H1 (cell line): Measurements from ENCODE around the gene OPHN1. TPM values are rescaled to one million over a fixed set of nuclear protein-coding genes. Genes with fewer than 3 reads are reported as not detected.

Source experiments
- CTCF ChIA-PET: fragments of 300-600 bp; sonication (Branson Sonifier 250); formaldehyde crosslinking; loops from one replicate; lab custom pipeline; 2021; ENCODE audit not compliant: partially characterized antibody; lab: Charles Lee
- POLR2A ChIA-PET: fragments of 300-600 bp; sonication (Branson Sonifier 250); formaldehyde crosslinking; loops from one replicate; lab custom pipeline; 2021; ENCODE audit warnings: inconsistent platforms; ENCODE audit not compliant: partially characterized antibody; lab: Charles Lee
- DNase-seq, 2 experiments: peaks; one replicate each; pipeline versions ENCODE4 v3.0.0 to v3.0.0-alpha.2; 2010 to 2022; ENCODE audit warnings: low spot score in 2 of 2, low read depth in 1 of 2, mixed read lengths in 1 of 2
- FAIRE-seq: peaks from 2 replicates; lab custom pipeline; 2011; peaks lifted over from hg19 to GRCh38; lab: Jason Lieb, UNC
- H2AFZ ChIP-seq: 2 replicates; pipeline ENCODE4 v1.8.1; 2012; ENCODE audit warnings: low read length, inconsistent platforms
- H2AK5ac ChIP-seq: 2 replicates; pipeline ENCODE4 v1.6.1; 2013; ENCODE audit warnings: low read depth, low read length
- H2BK120ac ChIP-seq: replicated peaks from 2 replicates; pipeline ENCODE3; 2013; ENCODE audit warnings: low read depth, low read length, inconsistent platforms
- H2BK12ac ChIP-seq: 2 replicates; pipeline ENCODE4 v1.6.1; 2013; ENCODE audit warnings: low read depth, low read length
- H2BK15ac ChIP-seq: 2 replicates; pipeline ENCODE4 v1.6.1; 2013; ENCODE audit warnings: low read length
- H2BK20ac ChIP-seq: 2 replicates; pipeline ENCODE4 v1.6.1; 2013; ENCODE audit warnings: low read length
- H2BK5ac ChIP-seq: 2 replicates; pipeline ENCODE4 v1.6.1; 2013; ENCODE audit warnings: low read depth, low read length
- H3K14ac ChIP-seq: 2 replicates; pipeline ENCODE4 v1.6.1; 2013; ENCODE audit warnings: inconsistent platforms; ENCODE audit not compliant: insufficient read length
- H3K18ac ChIP-seq: 2 replicates; pipeline ENCODE4 v1.6.1; 2013; ENCODE audit warnings: low read length; ENCODE audit errors: extremely low read depth
- H3K23ac ChIP-seq: 2 replicates; pipeline ENCODE4 v1.6.1; 2013; ENCODE audit warnings: inconsistent platforms; ENCODE audit not compliant: insufficient read length
- H3K23me2 ChIP-seq: 2 replicates; pipeline ENCODE4 v1.6.1; 2013; ENCODE audit warnings: low read depth, low read length
- H3K27ac ChIP-seq: 2 replicates; pipeline ENCODE4 v1.6.1; 2011; ENCODE audit warnings: low read depth, low read length, inconsistent platforms
- H3K27me3 ChIP-seq, 4 experiments: replicated peaks in 1 of 4; 1 replicate in 1 of 4; 2 replicates in 3 of 4; pipeline versions ENCODE4 v1.6.1 to v1.8.1; 2011 to 2013; ENCODE audit warnings: low read length in 3 of 4, mild to moderate bottlenecking in 3 of 4, inconsistent platforms in 2 of 4, mixed read lengths in 2 of 4, moderate library complexity in 1 of 4; ENCODE audit not compliant: control insufficient read depth in 3 of 4, insufficient read depth in 3 of 4; ENCODE audit errors: extremely low read depth in 1 of 4
- H3K36me3 ChIP-seq, 4 experiments: 2 replicates each; pipeline versions ENCODE4 v1.6.1 to v1.8.1; 2011 to 2013; ENCODE audit warnings: mild to moderate bottlenecking in 4 of 4, low read length in 3 of 4, moderate library complexity in 2 of 4, control low read depth in 1 of 4, inconsistent platforms in 1 of 4; ENCODE audit not compliant: insufficient read depth in 4 of 4, control insufficient read depth in 2 of 4
- H3K4ac ChIP-seq: replicated peaks from 2 replicates; pipeline ENCODE3; 2013; ENCODE audit warnings: low read length, low read depth, mixed read lengths, inconsistent platforms; ENCODE audit not compliant: insufficient read length
- H3K4me1 ChIP-seq, 4 experiments: replicated peaks in 1 of 4; 1 replicate in 1 of 4; 2 replicates in 3 of 4; pipeline versions ENCODE4 v1.6.1 to v1.8.1; 2011 to 2013; ENCODE audit warnings: low read length in 3 of 4, inconsistent platforms in 2 of 4, mixed read lengths in 1 of 4; ENCODE audit not compliant: insufficient read depth in 4 of 4, control insufficient read depth in 3 of 4
- H3K4me2 ChIP-seq, 2 experiments: 2 replicates each; pipeline versions ENCODE4 v1.6.1 to v1.8.1; 2011 to 2013; ENCODE audit warnings: low read depth in 2 of 2, low read length in 2 of 2, control low read depth in 1 of 2, inconsistent platforms in 1 of 2, mild to moderate bottlenecking in 1 of 2; ENCODE audit not compliant: insufficient read depth in 1 of 2
- H3K4me3 ChIP-seq, 4 experiments: fragments of 200-600, 300-600 bp in 1 of 4; sonication (generic), shearing (Covaris generic), sonication (Bioruptor Twin) in 1 of 4; 2 replicates each; pipeline versions ENCODE4 v1.5.1 to v1.8.1; 2011 to 2016; ENCODE audit warnings: low read length in 4 of 4, low read depth in 3 of 4, control low read depth in 2 of 4, inconsistent platforms in 2 of 4, mild to moderate bottlenecking in 2 of 4, mixed read lengths in 1 of 4, moderate library complexity in 1 of 4; ENCODE audit not compliant: insufficient read depth in 2 of 4; ENCODE audit errors: extremely low read depth in 1 of 4
- H3K56ac ChIP-seq: replicated peaks from 2 replicates; pipeline ENCODE3; 2013; ENCODE audit warnings: low read depth, mild to moderate bottlenecking, mixed read lengths, low read length, inconsistent platforms; ENCODE audit not compliant: insufficient read length
- H3K79me1 ChIP-seq: 2 replicates; pipeline ENCODE4 v1.6.1; 2013; ENCODE audit warnings: low read depth, low read length, control low read depth
- H3K79me2 ChIP-seq, 2 experiments: 2 replicates each; pipeline versions ENCODE4 v1.6.1 to v1.8.1; 2012 to 2013; ENCODE audit warnings: low read length in 2 of 2, mild to moderate bottlenecking in 2 of 2, inconsistent platforms in 1 of 2; ENCODE audit not compliant: insufficient read depth in 2 of 2, control insufficient read depth in 1 of 2
- H3K9ac ChIP-seq, 4 experiments: replicated peaks in 1 of 4; 1 replicate in 1 of 4; 2 replicates in 3 of 4; pipeline versions ENCODE4 v1.6.1 to v1.8.1; 2011 to 2013; ENCODE audit warnings: low read depth in 3 of 4, low read length in 3 of 4, control low read depth in 2 of 4, mild to moderate bottlenecking in 2 of 4, moderate library complexity in 2 of 4, inconsistent platforms in 1 of 4; ENCODE audit errors: extremely low read depth in 1 of 4
- H3K9me3 ChIP-seq, 2 experiments: 2 replicates each; pipeline versions ENCODE4 v1.6.1 to v1.8.1; 2012 to 2013; ENCODE audit warnings: mild to moderate bottlenecking in 2 of 2, moderate library complexity in 2 of 2, control low read depth in 1 of 2, inconsistent platforms in 1 of 2, low read depth in 1 of 2, low read length in 1 of 2, mixed read lengths in 1 of 2; ENCODE audit not compliant: insufficient read depth in 2 of 2
- H4K20me1 ChIP-seq, 2 experiments: replicated peaks in 1 of 2; 2 replicates each; pipeline versions ENCODE3 to v1.8.1; 2011 to 2013; ENCODE audit warnings: inconsistent platforms in 2 of 2, low read length in 2 of 2, mild to moderate bottlenecking in 1 of 2; ENCODE audit not compliant: insufficient read depth in 2 of 2, control insufficient read depth in 1 of 2
- H4K5ac ChIP-seq: 2 replicates; pipeline ENCODE4 v1.6.1; 2013; ENCODE audit warnings: low read length, low read depth, mixed read lengths, inconsistent platforms; ENCODE audit not compliant: insufficient read length
- H4K8ac ChIP-seq: 2 replicates; pipeline ENCODE4 v1.8.0; 2013; ENCODE audit warnings: mild to moderate bottlenecking, moderate library complexity, low read length, inconsistent platforms; ENCODE audit not compliant: insufficient read depth; ENCODE audit errors: extremely low read depth
- H4K91ac ChIP-seq: replicated peaks from 2 replicates; pipeline ENCODE3; 2013; ENCODE audit warnings: low read length, mixed read lengths, inconsistent platforms; ENCODE audit not compliant: insufficient read length
- BCL11A ChIP-seq, 2 experiments: IDR thresholded peaks; one replicate each; pipeline ENCODE4 v1.6.1; 2011; ENCODE audit warnings: low read depth in 2 of 2, low read length in 2 of 2, mild to moderate bottlenecking in 2 of 2
- CTBP2 ChIP-seq: IDR thresholded peaks from 2 replicates; pipeline ENCODE4 v1.7.0; 2011; ENCODE audit warnings: borderline replicate concordance, mild to moderate bottlenecking, moderate library complexity, mixed read lengths, low read length; ENCODE audit not compliant: insufficient read depth, insufficient read length
- polyA plus RNA-seq, 7 experiments: library from polyadenylated mRNA; depleted of rRNA in 3 of 7; stranded (reverse) in 5 of 7; unstranded in 2 of 7; fragments of >200 nt in 5 of 7; fragments of 200-250 nt in 2 of 7; gene quantifications; 1 replicate in 5 of 7; 2 replicates in 1 of 7; 4 replicates in 1 of 7; pipeline versions ENCODE4 v1.2.1 to v1.2.3, GENCODE V29; 2011 to 2013; ENCODE audit warnings: missing spikeins in 2 of 7, mixed read lengths in 2 of 7
- total RNA-seq: library from RNA; stranded (reverse); fragmentation: NEBNext Ultra II Directional; extraction: Animal tissue kit (Norgen Biotek cat#: 25700); gene quantifications from 2 replicates; pipeline ENCODE4 v1.2.1, GENCODE V29; 2021

Gene OPHN1
- total and polyA plus RNA-seq, 2 of the 8 experiments (the other 6 are each of a cell fraction or from before 2014, with no cell fraction given), result 1.2 to 3.5 TPM

DNA sequence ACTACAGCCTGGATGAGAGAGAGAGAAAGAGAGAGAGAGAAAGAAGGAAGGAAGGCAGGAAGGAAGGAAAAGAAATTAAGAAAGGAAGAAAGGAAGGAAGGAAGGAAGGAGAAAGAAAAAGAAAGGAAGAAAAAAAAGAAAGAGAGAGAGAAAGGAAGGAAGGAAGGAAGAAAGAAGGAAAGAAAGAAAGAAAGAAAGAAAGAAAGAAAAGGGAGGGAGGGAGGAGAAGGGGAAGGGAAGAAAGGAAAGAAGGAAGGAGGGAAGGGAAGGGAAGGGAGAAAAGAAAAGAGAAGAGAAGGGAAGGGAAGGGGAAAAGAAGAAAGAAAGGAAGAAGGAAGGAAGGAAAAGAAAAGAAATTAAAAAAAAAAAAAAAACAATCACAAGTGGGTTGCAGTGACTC is 146.3 kb downstream of the OPHN1 start:
- Histone ChIP-seq H4K20me1 (no peaks in the 10 kb centered on the region), H2BK20ac (no peak overlapping the region), H2BK120ac (no peak overlapping the region), H3K4me1 (no peaks in the 10 kb centered on the region), H3K14ac (no peak overlapping the region), H3K4me3 (no peak overlapping the region), H4K8ac (no peak overlapping the region), H3K4ac (no peak overlapping the region), H3K9me3 (no peaks in the 10 kb centered on the region), H3K4me2 (no peak overlapping the region), H2BK5ac (no peak overlapping the region), H3K79me2 (no peaks in the 10 kb centered on the region), H3K9ac (no peak overlapping the region), H3K79me1 (no peaks in the 10 kb centered on the region), H2AFZ (no peak overlapping the region), H3K36me3 (no peaks in the 10 kb centered on the region), H4K91ac (no peak overlapping the region), H3K18ac (no peak overlapping the region), H4K5ac (no peak overlapping the region), H3K23ac (no peak overlapping the region), H2BK12ac (no peak overlapping the region), H3K23me2 (no peaks in the 10 kb centered on the region), H2BK15ac (no peak overlapping the region), H3K56ac (no peak overlapping the region), H3K27ac (no peak overlapping the region), H3K27me3 (no peaks in the 10 kb centered on the region), H2AK5ac (no peak overlapping the region)
- no peak for TF ChIP-seq CTBP2
- TF ChIP-seq BCL11A (IDR thresholded peaks at IDR 0.05; ENCODE audit: low read depth in 2 of 2, low read length in 2 of 2), result no peak
- DNase-seq (no peak), FAIRE-seq (no peak)
- ChIA-PET CTCF (no interaction called here), POLR2A (no interaction called here)
